Colon (tissue), 2 donors: ENCODE measurements around the gene COL27A1.

Source experiments
- FAIRE-seq: peaks from 2 replicates; lab custom pipeline; 2012; peaks lifted over from hg19 to GRCh38; lab: Jason Lieb, UNC
- donor health status: control.
- donor health status: control.

COL27A1 gene

DNA sequence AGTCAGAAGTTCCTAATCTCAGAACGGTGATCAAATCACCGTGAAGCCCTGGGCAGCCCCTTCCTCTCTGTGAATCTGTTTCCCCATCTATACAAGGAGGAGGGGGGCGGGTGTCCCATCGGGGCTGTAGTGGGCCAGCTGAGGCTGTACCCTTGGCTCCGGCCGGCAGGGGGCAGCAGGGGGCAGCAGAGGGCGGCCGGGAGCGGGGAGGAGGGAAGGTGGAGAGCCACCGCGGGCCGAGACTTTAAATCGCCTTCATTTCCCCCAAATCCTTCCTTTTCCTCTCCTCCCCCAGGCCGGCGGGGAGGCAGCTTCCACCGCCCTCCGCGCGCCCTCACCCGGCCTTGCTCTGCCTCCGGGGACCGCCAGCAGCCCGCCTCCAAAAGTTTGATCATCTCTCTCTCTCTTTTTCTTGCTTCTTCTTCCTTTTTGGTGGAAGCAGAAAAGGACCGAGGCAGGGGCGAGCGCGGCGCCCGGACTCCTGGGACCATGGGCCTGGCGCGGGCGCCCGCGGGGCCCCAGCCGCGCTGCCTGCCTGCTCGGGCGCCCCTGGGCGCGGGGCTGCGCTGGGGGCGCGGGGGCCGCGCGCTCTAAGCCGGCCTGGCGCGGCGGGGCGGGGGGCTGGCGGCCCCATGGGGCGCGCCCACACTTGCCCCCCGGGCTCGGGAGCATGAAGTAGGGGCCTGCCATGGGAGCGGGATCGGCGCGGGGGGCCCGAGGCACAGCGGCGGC, at the start of gene COL27A1:
Gene COL27A1, plus strand, starts transcription at position 275 of the 732 bp plus-strand sequence. Its CDS starts 414 bp downstream, at position 689.
- FAIRE-seq: no peak

DNA sequence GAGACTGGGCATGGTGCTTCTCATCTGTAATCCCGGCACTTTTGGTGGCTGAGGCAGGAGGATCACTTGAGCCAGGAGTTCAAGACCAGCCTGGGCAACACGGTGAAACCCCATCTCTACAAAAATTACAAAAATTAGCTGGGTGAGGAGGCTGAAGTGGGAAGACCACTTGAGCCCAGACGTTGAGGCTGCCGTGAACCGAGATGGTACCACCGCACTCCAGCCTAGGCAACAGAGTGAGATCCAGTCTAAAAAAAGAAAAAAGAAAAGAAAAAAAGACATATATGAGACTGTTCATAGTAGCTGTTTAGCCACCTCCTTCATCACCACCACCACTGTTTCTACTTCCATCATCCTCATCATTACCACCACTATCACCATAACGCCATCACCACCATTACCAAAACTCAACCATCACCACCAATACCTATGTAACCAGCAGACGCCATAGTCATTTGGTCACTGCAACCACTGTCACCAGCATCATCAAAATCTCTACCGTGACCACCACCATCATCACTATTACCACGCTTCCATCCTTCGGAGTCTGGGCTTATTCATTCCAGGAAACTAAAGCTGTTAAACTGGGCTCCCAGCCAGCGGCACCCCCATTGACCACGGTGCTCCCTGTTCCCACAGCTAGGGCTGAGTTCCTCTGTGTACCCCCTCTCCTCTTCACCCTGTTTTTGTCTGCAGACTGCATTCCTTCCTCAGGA, 47.9 kb upstream of the COL27A1 start:
- FAIRE-seq: no peak

DNA sequence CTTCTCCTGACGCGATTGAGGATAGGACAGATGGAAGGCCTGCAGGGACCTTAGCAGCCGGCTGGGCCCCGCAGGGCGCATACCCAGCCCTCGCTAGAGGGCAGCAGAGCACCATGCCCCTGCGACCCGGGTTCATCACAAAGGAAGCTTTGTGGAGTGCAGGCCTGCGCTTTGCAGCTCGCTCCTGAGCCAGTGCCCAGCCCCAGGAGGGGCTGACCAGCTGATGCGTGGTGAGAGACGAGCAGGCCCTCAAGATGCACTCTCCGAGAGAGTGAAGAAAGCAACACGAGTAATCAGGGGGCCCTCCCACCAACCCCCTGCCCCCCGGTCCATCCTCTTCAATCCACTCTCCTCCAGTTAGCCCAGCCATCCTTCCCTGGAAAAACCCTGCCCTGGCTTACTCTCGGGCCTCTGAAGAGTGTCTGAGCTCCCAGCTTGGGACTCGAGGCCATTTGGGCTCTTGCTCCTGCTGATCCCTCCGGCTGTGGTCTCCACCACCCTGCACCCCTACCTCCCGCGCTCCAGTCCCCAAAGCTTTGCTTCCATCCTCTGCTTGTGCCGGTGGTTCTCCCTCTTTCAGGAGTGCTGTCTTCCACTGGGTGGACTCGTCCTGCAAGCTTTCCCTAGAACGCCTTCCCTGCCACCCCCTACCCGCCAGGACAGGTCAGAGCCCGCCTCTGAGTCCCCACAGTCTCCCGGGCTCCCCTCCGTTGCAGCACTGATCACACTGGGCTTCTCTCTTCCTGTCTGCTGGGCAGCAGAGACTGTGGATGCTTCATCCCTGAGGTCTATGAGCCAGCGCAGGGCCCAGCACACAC, 47.1 kb upstream of the COL27A1 start:
- no peak for FAIRE-seq

DNA sequence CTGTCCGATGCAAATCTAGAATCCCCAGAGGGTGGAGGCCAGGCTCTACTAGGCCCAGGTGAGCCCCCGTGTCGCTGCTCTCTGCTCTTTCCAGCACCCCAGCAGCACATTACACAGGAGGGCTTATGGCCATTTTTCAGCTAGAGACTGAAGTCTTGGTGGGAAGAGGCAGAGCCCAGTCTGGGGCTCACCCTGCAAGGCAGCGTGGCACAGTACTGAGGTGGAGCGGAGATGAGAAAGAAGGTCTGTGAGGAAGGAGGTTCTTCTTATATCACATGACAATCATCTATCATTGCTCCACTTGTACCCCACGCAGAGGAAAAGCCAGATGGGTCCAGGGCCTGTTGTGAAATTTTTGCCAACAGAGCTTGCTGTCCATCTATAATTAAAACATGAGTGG, 46.2 kb upstream of the COL27A1 start:
- FAIRE-seq: no peak

DNA sequence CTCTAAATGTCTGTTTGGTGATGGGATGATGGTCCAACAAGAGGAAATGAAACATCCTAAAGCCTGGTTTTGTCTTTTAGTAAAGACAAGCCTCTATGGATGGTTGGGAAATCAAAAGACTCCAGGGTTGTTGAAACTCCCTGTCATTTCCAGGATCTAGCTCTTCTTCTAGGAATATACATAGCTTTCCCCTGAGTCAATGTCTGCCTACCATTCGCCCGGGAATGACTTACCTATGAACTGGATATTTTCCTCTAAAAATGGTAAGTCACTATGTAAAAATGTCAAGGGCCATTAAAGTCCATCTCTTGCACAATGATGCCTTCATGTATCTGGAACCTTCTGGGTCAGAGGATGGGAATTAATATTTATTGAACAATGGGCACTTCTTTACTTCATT, 45.2 kb upstream of the COL27A1 start:
- no peak for FAIRE-seq

- no peak for FAIRE-seq
These were observed 43.0 kb upstream of the COL27A1 start for GRCh38 chr9:114112325-114112724.

GRCh38 chr9:114112778-114113584, 42.4 kb upstream of the COL27A1 start:
- no peak for FAIRE-seq

DNA sequence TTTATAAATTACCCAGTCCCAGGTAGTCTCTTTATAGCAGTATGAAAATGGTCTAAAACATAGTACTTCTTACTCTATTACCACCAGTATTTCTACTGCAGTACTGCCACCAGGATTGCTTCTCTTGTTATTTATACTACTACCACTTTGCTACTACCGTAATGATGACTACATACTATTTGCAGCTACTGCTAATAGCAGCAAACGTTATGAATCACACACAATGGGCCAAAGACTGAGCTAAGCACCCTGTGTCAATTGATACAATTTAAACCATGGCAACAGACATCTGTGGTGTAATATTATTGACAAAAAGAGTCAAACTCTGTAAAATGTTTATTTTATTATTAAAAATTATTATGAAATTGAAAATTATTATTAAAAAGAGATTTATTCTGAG, 41.0 kb upstream of the COL27A1 start:
- no peak for FAIRE-seq

- no peak for FAIRE-seq
These were observed 39.6 kb upstream of the COL27A1 start for GRCh38 chr9:114115654-114116125.

DNA sequence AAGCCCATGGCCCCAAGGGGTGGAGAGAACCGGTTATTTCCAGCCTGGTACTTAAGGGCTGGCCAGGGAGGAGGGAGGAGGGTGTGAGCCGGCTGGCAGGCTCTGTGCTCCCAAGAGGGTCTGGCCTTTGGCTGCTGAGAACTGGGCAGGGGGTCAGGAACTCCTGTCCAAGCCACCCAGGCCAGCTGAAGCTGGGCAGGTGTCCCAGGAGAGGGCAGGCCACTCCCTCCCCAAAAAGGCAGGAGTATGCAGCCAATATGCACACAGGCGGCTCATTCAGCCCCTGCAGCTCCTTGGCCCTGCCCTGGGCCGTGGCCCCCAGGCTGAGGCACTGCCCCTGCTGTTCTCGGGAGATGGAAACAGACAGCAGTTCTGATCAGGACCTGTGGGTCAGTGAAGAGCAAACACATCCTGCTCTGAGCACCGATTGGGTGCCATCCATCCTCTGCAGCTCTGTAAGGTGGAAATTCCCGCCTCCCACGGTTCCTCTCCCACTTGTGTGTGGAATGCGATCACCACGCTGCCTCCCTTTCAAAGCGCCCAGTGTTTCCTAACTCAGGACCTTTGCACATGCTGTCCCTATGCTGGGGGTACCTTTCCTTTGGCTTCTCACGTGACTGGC, 39.1 kb upstream of the COL27A1 start:
- no peak for FAIRE-seq

DNA sequence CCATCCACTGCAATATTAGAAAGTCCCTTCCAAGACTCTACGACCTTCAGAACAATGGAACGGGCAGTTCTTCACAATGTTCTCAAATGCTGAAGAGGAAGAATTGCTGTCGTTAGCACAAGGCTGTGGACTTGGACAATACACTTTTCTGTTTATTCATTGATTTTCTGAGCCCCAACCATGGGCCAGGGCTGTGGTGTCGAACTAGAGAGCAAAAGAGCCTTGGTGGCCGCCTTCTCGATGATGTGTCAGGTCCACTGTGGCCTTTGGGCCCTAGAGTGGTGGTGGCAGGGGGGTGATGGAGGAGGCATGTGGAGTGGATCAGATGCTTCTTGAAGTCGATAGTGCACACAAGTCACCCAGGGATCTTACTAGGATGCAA, 37.7 kb upstream of the COL27A1 start:
- no peak for FAIRE-seq

DNA sequence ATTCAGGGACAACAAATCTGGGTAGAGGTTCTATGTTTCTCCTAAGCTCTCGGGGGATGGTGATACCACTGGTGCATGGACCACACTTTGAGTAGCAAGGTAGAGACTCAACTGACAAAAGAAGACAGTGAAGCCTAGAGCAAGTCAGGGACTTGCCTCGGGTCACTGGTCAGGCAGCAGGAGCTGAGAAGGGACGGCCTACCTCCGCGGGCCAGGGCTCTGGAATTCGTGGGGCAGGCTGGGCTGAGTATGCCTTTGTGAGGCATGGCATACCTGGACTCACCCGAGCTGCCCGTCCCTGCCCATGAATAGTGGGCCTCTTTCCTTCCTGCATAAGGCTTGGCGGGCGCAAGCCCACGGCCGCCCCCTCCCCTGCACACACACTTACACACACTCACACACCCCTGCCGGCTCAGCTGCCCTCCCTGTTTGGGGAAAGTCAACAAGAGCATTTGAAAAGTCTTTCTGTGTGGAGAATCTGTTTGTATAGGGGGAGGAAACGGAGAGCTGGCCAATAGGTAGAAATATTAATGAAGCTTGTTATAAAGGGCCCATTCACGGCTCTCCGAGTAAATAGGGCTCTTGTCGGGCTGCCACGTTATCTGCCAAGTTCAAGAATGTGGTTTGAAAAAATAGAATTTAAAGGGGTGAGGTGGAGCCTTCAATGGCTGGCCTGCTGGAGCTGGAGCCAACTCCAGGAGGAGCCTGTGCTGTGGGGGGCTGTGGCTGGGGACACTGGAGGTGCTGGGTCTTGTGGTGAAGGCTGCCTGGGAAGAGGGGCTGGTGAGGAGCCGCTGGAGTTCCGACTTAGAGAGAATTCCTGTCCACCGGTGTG, 37.1 kb upstream of the COL27A1 start:
- FAIRE-seq: no peak

- FAIRE-seq: no peak
These were observed 35.8 kb upstream of the COL27A1 start for GRCh38 chr9:114119242-114120191.

DNA sequence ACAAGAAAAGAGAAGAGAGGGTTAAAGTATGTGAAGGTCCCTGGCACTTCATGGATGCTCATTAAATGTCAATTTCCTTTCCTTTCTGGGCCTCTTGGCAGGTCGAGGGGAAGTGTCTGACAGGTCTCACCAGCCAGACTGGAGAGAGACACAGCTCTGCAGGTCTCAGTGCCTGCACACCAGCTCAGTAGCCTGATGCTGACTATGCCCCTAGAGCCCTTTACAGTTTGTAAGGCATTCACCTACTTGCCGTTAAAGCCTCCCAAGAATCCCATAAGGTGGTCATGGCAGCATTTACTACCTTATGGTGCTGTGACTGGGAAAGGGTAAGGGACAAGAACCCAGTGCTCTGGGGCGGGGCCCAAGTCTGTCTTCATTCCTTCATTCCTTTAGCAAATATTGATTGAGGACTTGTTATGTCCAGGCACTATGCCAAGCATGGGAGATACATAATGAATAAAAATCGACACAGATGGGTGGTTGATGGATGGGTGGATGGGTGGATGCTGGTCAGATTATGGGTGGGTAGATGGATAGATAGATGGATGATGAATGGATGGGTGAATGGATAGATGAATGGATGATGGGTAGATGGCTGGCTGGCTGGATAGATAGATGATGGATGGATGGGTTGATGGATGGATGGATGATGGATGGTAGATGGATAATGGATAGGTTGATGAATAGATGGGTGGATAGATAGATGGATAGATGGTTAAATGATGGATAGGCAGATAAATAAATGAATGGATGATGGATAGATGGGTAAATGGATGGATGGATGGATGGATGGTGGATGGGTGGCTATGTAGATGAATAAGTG, 34.9 kb upstream of the COL27A1 start:
- FAIRE-seq: no peak

- no peak for FAIRE-seq
These were observed 33.9 kb upstream of the COL27A1 start for GRCh38 chr9:114121227-114122135.

DNA sequence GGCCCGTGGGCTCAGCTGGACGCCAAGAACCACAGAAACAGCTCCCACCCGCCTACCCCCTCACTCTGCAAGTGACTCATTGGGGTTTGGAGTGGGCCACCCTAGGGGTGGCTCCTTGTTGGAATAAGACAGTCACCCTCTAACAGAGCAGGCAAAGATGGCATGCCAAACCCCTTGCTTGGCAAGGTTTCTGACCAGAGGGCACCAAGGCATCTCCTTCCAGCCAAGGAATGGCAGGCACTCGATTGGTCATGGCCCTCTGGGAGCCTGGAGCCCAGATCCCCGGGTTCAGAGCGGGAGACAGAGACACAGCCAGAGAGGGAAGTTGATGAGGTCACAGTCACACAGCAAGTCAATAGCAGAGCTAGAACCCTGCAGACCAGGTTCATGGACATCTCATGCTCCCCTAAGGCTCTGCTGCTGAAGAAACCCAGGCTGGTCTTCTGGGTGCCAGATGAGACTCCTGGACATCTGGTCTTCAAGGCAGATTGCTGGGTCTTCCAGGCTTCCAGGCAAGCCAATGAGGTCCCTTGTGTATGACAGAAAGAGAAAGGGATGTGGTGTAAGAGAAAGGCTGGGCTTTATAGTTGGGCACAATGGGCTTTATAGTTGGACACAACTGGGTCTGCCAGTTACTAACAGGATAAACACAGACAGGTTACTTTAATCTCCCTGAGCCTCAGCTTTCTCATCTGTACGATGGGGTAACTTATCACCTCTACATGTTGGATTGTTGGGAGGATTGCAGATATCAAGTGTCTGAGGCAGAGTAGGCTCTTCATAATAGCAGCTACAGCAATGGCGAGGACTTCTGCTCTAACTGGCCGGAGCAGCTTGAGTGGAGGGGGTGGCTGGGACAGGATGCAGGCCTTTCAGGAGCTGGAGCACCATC, 33.0 kb upstream of the COL27A1 start:
- FAIRE-seq: no peak
